HepG2 (cell line): ENCODE measurements around the gene RFXANK. TPM values are rescaled to one million over a fixed set of nuclear protein-coding genes. Genes with fewer than 3 reads are reported as not detected.

Experiments
- AKAP8 ChIP-seq: sonication (generic); formaldehyde crosslinking; IDR thresholded peaks from 2 replicates; pipeline ENCODE4 v1.5.1; 2020; ENCODE audit warnings: mild to moderate bottlenecking, missing genetic modification reagents
- ARID4A ChIP-seq: sonication (generic); formaldehyde crosslinking; IDR thresholded peaks from 2 replicates; pipeline ENCODE4 v1.5.0; 2020; ENCODE audit warnings: mild to moderate bottlenecking, missing genetic modification reagents, borderline replicate concordance
- CREM ChIP-seq, 2 experiments: sonication (generic) in 1 of 2; formaldehyde crosslinking in 1 of 2; IDR thresholded peaks; 2 replicates each; pipeline versions ENCODE4 v1.4.0 to v1.6.1; 2016 to 2020; ENCODE audit warnings: antibody characterized with exemption in 1 of 2, mild to moderate bottlenecking in 1 of 2, missing genetic modification reagents in 1 of 2
- E2F5 ChIP-seq: sonication (generic); formaldehyde crosslinking; conservative IDR thresholded peaks from 2 replicates; pipeline ENCODE4 v1.4.0; 2020; ENCODE audit warnings: missing genetic modification reagents
- FOXK1 ChIP-seq: sonication (generic); formaldehyde crosslinking; IDR thresholded peaks from 2 replicates; pipeline ENCODE4 v1.4.0; 2020; ENCODE audit warnings: low read depth, missing genetic modification reagents, borderline replicate concordance
- FOXP4 ChIP-seq: sonication (generic); formaldehyde crosslinking; IDR thresholded peaks from 2 replicates; pipeline ENCODE4 v1.4.0; 2020; ENCODE audit warnings: missing genetic modification reagents
- HNRNPH1 ChIP-seq: fragments of 200-400 bp; formaldehyde crosslinking; optimal IDR thresholded peaks from 2 replicates; pipeline ENCODE3; 2017; ENCODE audit warnings: mild to moderate bottlenecking, low read depth, low read length
- HNRNPL ChIP-seq: fragments of 200-400 bp; formaldehyde crosslinking; IDR thresholded peaks from 2 replicates; pipeline ENCODE4 v1.6.1; 2017; ENCODE audit warnings: mild to moderate bottlenecking, low read depth, low read length
- IRF9 ChIP-seq: sonication (generic); formaldehyde crosslinking; IDR thresholded peaks from 2 replicates; pipeline ENCODE4 v1.8.0; 2022; ENCODE audit warnings: missing genetic modification reagents, mild to moderate bottlenecking, borderline replicate concordance
- KMT2B ChIP-seq: IDR thresholded peaks from 2 replicates; pipeline ENCODE4 v1.6.1; 2016; ENCODE audit warnings: missing genetic modification reagents, missing compliant biosample characterization
- MEIS1 ChIP-seq: sonication (generic); formaldehyde crosslinking; IDR thresholded peaks from 2 replicates; pipeline ENCODE4 v1.9.0; 2021; ENCODE audit warnings: mild to moderate bottlenecking, missing genetic modification reagents, moderate library complexity, borderline replicate concordance
- NFE2L2 ChIP-seq: fragments of 150-350 bp; IDR thresholded peaks from 2 replicates; pipeline ENCODE4 v1.6.1; 2014; ENCODE audit warnings: low read length
- NFKB2 ChIP-seq: sonication (generic); formaldehyde crosslinking; IDR thresholded peaks from 2 replicates; pipeline ENCODE4 v1.4.0; 2020; ENCODE audit warnings: missing genetic modification reagents, borderline replicate concordance
- NFYB ChIP-seq: sonication (generic); formaldehyde crosslinking; IDR thresholded peaks from 2 replicates; pipeline ENCODE4 v1.4.0; 2020; ENCODE audit warnings: missing genetic modification reagents
- NR2F1 ChIP-seq, 2 experiments: fragments of 450-650 bp in 1 of 2; formaldehyde crosslinking in 1 of 2; IDR thresholded peaks; 2 replicates each; pipeline versions ENCODE4 v1.5.0 to v1.6.1; 2016 to 2020; ENCODE audit warnings: mild to moderate bottlenecking in 1 of 2, missing compliant biosample characterization in 1 of 2, missing genetic modification reagents in 1 of 2, moderate library complexity in 1 of 2
- ZNF75D ChIP-seq: sonication (generic); formaldehyde crosslinking; IDR thresholded peaks from 2 replicates; pipeline ENCODE4 v1.8.1; 2023; ENCODE audit warnings: missing genetic modification reagents, mild to moderate bottlenecking, borderline replicate concordance
- ZXDC ChIP-seq: sonication (generic); formaldehyde crosslinking; IDR thresholded peaks from 2 replicates; pipeline ENCODE4 v1.5.0; 2020; ENCODE audit warnings: mild to moderate bottlenecking, missing genetic modification reagents
- polyA plus RNA-seq, 8 experiments: library from polyadenylated mRNA; depleted of rRNA in 3 of 8; stranded (reverse) in 7 of 8; unstranded in 1 of 8; fragments of >200 nt; fragmentation: Illumina TruSeq in 4 of 8; extraction: Trizol in 4 of 8; gene quantifications; 2 replicates each; pipeline versions ENCODE4 v1.2.1 to v1.2.3, GENCODE V29; 2011 to 2016; ENCODE audit warnings: low read depth in 4 of 8, missing spikeins in 1 of 8, mixed read lengths in 1 of 8; ENCODE audit not compliant: insufficient read depth in 1 of 8
- total RNA-seq, 5 experiments: library from RNA; depleted of rRNA; stranded (reverse); fragments of >200 nt; fragmentation: Illumina TruSeq; extraction: Trizol; gene quantifications; 2 replicates each; pipeline ENCODE4 v1.2.3, GENCODE V29; 2016; ENCODE audit warnings: low read depth in 1 of 5

The RFXANK gene
- total and polyA plus RNA-seq, 2 of the 13 experiments (the other 11 are each of a cell fraction or from before 2014, with no cell fraction given) = 49.9 to 80.7 TPM

- TF ChIP-seq ZXDC = no peak
- no peak for TF ChIP-seq NFKB2 (CRISPR knock-in tag)
- peak; percentile 73; the same call in 1 of the 2 replicates for TF ChIP-seq AKAP8 (CRISPR knock-in tag)
- no peak for TF ChIP-seq ZNF75D (CRISPR knock-in tag)
- TF ChIP-seq CREM (IDR thresholded peaks at IDR 0.05) = no peak
- no peak for TF ChIP-seq CREM (CRISPR knock-in tag; IDR thresholded peaks at IDR 0.05)
- TF ChIP-seq HNRNPH1 = no peak
- TF ChIP-seq FOXK1 = no peak
- TF ChIP-seq HNRNPL = 0 out of 2 replicates have a peak, but pooled peaks have one; percentile 57
- no peak for TF ChIP-seq NFYB (CRISPR knock-in tag)
- TF ChIP-seq NFE2L2 = no peak
- no peak for TF ChIP-seq MEIS1
- no peak for TF ChIP-seq NR2F1 (CRISPR knock-in tag; IDR thresholded peaks at IDR 0.05)
- no peak for TF ChIP-seq E2F5 (CRISPR knock-in tag)
- no peak for TF ChIP-seq IRF9 (CRISPR knock-in tag)
- TF ChIP-seq ARID4A (CRISPR knock-in tag) = peak; percentile 45; the same call in 1 of the 2 replicates
- no peak for TF ChIP-seq KMT2B (CRISPR knock-in tag)
- TF ChIP-seq FOXP4 = no peak
These were observed 6.0 kb upstream of the RFXANK start (continued) for GRCh38 chr19:19185853-19186740.
